Inflammatory macrophage treated with lipopolysaccharide for 4 hours (primary cell): ENCODE results near the gene FGD5.

Experiments used
- DNase-seq: peaks from one replicate; pipeline ENCODE4 v3.0.0-alpha.2; 2020

Gene FGD5

DNA sequence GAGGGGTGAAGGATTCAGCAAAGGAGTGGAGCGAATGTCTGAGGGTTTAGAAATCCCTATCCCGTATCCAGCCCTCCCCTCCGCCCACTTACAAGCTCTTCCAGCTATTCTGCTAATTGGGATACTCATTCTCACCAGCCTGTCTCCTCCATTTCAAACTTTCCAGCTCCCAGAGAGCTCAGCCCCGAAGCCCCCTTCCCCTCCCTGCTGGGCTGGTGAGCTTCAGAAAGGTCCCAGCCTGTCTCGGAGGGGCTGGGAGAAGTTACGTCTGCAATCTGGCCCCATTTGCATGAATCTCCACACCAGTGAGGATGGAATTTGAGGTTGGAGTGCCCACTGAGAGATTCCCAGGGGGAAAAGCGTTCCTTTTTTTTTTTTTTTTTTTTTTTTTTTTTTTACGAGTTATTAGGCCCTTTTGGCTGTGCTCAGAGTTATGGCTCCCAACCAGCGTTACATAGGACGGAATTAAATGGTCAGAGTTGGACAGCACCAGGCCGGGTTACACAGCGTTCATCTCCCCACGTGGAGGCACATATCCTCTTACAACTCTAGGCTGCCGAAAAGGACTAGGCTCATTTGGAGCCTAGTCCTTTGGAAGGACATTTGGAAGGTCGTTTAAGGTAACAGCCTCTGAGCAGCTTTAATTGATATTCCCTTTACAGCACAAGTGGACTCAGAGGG is 34.6 kb downstream of the FGD5 start:
- DNase-seq: no peak

- no peak for DNase-seq
Measured at GRCh38 chr3:14857506-14857905, 38.7 kb downstream of the FGD5 start.

GRCh38 chr3:14858105-14858504 is 39.3 kb downstream of the FGD5 start:
- DNase-seq: no peak

GRCh38 chr3:14859880-14860279 is 41.1 kb downstream of the FGD5 start:
- no peak for DNase-seq

GRCh38 chr3:14861031-14861430 is 42.3 kb downstream of the FGD5 start:
- DNase-seq: peak; percentile 28

DNA sequence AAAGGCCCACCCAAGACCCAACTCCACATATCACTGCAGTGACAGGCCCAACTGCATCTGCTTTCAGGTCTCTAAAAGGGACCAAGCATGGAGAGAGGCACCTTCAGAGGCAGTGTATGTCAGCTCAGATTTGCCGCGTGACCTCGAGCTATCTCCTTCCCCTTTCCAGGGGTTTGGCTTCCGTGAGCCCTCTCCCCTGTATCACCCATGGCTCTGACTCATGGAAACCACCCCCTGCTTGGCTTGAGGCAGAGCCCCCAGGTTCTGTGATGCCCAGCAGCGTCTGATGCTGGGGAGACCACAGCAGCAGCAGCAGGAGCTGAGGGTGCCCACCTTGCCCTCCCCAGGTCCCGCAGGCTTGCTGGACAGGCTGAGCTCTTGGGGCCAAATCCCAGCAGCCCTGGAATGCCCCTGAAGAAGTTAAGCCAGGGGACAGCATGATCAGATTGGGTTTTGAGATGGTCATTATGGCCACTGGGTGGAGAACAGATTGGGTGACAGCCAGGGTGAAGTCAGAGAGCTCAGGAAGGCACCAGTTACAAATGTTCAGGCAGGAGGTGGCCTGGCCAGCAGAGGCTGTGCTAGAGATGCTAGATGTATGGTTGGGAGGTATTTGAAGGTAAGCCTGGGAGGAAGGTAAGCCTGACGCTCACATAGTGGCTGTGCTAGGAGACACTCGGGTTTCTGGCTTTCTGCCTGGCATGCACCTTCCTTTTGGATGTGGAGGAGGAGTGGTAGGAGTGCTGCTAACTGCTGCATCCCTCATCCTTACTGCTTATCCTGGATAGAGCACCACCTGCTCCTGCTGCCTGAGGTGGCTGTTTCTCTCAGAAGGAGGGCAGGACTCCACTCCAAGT is 42.9 kb downstream of the FGD5 start:
- DNase-seq: peak; percentile 60

- no peak for DNase-seq
Measured at GRCh38 chr3:14862303-14862660, 43.5 kb downstream of the FGD5 start.

GRCh38 chr3:14862661-14863230 is 44.0 kb downstream of the FGD5 start:
- no peak for DNase-seq

DNA sequence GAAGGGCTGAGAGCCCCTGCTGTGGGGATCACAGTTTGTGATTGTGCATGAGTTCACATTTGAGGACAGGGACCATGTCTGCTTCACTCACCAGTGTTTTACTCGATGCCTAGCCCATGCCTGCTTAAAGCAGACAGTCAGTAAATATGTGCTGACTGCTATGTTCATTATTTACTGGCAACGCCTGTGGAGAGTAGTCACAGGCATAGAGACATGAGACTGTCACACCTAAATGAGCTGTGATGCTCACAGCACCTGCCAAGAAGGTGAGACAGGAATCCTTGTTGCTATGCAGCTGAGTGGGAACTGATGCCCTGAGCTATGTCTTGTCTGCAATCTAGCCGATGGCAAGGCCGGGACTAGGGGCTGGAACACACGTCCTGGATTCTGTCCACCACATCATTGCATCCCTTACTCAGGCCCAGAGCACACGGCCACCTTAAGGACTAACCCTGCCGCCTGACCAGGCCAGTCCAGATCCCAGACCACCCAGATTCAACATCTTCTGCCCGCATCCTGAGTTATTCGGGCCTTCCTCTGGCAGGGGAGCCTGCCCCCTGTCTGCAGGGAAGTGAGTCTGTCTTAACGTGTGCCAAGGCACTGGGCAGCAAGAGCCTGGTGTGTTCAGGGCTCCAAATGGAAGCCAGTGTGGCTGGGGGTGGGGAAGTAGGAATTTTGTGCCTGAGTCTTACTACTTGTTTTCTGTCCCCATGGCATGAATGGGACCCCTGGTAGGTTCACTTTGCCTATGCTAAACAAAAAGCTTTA is 44.8 kb downstream of the FGD5 start:
- no peak for DNase-seq

DNA sequence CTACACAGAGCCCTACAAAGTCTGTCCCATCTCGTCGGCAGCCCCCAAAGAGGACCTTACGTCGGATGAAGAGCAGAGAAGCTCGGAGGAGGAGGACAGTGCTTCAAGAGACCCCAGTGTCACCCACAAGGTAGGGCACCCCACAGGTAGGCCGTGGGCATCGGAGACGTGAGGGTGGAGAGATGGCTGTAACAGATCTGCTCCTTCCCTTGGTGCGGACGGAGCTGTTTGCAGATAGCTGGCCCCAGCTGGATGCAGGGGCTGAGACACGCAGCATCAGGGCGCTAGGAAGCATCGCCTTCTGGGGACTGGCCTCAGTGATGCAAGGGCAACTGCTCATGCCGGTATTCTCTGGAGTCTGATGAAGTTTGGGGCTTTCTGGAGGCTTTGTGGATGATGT is 45.4 kb downstream of the FGD5 start:
- DNase-seq: no peak

DNA sequence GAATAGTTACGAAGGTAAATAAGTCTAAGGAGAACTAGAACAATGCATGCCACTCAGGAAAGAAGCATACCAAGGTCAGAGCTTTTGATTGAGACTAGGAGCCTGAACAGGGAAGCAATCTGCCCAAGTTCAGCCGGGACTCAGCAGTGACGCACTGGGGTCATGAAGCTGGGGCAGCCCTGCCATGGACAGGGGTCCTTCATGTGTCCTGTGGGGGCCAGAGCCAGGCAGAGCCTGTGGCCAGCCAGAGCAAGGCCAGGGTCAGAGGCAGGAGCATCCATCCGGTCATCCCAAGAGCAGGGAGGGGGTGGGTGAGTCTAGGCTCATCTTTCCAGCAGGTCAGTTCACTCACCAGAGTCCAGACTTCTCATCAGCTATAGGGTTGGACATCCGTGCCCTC is 47.9 kb downstream of the FGD5 start:
- DNase-seq: no peak

DNA sequence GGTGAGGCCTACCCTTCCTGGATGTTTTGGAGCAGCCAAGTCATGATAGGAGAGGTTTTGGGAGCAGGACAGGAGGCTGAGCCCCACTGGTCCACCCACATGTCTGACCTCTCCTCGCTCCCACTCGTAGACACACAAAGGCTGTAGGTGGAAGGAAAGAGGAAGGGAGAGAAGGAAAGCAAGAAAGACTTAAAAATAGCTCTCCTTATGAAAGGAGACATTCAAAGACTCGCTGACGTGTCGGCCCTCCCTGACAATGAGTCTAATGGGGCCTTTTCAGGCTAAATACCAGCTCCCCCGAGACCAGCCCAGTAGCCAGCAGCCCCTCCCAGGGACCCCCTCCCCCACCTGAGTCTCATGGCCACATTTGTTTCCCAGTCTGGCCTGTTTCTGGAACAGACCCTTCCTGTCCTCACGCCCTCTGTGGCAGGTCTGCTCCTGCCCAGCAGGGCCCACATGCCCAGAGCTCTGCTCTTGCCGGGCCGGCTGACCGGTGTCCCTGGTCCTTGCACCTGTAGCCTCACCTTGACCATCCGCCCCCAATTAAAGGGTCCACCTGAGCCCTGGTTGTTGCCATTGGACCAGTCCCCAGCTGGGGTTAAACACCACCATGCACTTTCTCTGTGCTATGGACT is 49.3 kb downstream of the FGD5 start:
- peak; percentile 58 for DNase-seq

DNA sequence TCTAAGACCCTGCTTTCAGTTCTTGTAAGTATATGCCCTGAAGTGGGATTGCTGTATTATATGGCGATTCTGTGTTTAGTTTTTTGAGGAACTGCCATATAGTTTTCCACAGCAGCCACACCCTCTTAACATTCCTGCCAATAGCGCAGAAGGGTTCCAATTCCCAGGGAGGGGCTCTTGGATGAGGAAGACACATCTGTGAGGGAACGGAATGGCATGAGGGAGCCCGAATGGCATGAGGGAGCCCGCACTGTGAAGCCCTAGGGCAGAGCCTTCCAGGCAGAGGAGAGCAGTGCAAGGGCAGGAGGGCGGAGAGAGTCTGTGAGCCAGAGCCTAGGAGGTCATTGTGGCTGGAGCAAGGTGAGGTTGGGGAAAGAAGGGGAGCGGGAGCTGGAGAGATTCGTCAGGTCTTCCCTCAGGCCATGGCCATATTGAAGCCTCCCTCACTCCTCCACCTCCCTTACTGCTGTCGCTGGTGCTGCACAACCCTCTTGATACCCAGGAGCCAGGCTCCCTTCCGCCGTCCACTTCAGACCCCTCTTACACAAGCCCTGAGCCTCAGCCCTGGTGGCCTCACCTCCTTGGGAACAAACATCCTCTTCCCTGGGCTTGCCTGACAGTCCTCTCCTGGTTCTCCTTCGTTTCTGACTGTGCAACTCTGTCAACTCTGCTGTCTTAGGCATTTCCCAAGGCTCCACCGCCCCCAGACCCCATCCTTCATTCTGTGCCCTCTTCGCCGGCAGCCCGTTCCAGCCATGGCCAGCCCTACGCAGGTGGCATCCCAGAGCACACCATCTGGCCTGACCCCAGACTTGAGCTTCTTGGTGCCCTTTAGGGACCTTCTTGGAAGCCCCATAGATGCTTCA is 51.4 kb downstream of the FGD5 start:
- DNase-seq: no peak

DNA sequence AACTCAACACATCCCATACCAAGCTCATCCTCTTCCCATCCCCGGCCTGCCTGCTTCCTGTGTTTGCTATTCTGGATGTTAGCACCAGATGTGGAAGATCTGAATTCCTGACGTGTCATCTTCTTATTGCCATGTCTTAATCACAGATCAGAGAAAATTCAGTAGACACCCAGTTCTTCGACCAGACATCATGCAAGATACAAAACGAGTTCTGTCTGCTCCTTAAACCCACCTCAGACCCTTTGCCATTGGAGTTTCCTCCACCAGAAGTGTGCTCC is 52.0 kb downstream of the FGD5 start:
- DNase-seq: no peak

GRCh38 chr3:14871456-14872200 is 52.9 kb downstream of the FGD5 start:
- no peak for DNase-seq

DNA sequence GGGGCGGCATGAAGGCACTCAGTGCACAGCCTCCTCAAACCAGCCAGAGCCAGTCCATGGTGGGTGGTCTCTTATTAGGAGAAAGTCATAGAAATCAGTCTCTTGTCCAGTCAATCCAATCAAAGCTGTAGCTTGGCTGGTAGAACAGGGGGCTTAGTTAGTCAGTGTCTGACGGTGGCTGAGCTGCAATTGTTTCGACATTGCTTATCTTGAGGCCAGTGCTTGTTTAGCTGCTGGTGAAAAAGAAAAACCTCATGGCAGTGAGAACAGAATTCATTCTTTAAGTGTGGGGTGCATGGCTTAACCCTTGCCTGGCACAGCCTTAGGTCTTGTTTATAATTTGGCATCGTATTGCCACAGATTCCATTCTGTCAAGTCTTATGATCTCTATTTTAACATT is 53.9 kb downstream of the FGD5 start:
- DNase-seq: no peak

DNA sequence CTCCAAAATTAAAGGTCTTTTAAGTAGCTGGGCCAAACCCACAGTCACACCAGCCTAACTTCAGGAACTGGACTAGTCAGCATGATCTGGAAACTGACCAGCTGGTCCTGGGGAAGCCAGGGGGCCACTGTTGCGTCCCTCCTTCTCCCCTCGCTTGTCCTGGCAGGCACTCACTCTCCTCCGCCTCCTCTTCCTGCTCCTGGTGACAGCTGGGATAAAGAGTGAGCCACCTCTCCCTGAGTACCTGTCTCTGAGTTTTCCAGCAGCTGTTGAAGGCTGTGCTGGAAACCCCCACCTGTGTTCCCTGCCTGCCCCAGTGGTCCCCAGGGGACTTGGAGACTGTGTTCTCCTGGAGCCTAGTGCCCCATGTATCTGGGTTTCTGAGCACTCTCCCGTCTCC is 56.0 kb downstream of the FGD5 start:
- DNase-seq: no peak

DNA sequence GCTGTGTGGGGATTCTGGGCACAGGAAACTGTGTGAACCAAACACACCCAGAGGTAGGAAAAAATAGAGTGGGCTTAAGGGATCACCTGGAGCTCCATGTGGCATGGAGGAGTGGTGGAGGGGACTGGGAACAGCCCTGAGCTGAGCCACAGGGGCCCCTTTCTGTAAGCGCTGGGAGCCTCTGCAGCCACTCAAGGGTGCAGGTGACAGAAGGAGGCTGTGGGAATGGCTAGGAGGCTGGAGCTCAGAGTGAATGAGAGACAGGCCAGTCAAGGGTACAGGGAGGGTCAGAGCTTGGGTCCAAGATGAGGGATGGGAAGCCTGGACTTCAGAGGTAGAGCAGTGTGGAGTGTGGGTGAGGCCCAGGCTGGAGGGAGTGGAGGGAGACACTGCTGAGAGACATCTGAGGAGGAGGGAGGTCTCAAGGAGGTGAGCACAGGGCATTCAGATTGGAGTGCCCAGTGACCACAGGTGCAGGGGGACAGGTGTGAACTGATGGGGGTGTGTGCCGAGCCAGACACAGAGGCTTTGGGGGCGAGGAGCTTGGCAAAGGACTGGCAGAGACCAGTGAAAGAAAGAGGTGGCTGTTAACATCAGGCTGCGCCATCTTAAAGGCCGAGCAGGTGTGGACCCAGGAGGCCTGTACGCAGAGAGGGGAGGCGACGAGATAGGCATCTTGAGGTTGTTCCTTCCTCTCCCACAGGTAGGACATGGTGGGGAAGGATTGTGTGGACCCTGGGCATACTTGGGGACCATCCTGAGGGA is 56.8 kb downstream of the FGD5 start:
- DNase-seq: no peak

DNA sequence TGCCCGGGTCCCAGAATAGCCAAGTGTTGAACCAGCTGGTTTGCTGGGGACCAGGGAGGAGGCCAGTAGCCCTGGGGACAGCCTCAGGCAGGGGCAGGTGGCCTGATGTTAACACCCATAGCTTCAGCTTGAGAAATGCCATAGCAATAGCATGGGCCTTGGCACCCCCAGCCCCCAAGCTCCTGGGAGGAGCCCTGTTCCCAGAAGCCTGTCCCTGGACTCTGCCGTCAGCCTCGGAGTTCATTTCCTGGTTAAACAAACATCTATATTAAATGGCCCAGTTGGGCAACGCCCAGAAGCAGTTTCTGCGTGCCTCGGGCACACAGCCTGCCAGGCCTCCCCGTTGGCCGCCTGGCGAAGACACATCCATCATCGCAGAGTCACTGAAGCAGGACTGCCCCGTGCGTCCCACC is 58.2 kb downstream of the FGD5 start:
- DNase-seq: no peak

GRCh38 chr3:14877469-14877868 is 58.7 kb downstream of the FGD5 start:
- DNase-seq: no peak
